HuH-7.5 (cell line): ENCODE measurements around the gene PRKN.
A peak's percentile ranks its signal among the peaks of the same experiment; 100 is the strongest.
"Not testable (repeated sequence)": the region's sequence is repeated elsewhere in the genome, so short reads cannot be mapped to it uniquely, and the experiment has no call there.

Experiments used
- DNase-seq: peaks from one replicate; pipeline ENCODE4 v3.0.0; 2011; ENCODE audit warnings: low spot score

The PRKN gene

GRCh38 chr6:161542346-161542980 lies 1185.1 kb downstream of the PRKN start:
- no peak for DNase-seq

- DNase-seq: no peak
These were observed 1187.0 kb downstream of the PRKN start for GRCh38 chr6:161540532-161540931.

- no peak for DNase-seq
These were observed 1191.3 kb downstream of the PRKN start for GRCh38 chr6:161536224-161536630.

GRCh38 chr6:161534264-161534873 lies 1193.2 kb downstream of the PRKN start:
- DNase-seq: no peak

GRCh38 chr6:161533266-161533665 lies 1194.3 kb downstream of the PRKN start:
- no peak for DNase-seq

- no peak for DNase-seq
These were observed 1195.0 kb downstream of the PRKN start for GRCh38 chr6:161532536-161532935.

- no peak for DNase-seq
These were observed 1200.8 kb downstream of the PRKN start for GRCh38 chr6:161526794-161527193.

GRCh38 chr6:161523362-161523761 lies 1204.2 kb downstream of the PRKN start:
- no peak for DNase-seq

- DNase-seq: no peak
These were observed 1205.3 kb downstream of the PRKN start for GRCh38 chr6:161522276-161522675.

GRCh38 chr6:161511447-161512095 lies 1216.0 kb downstream of the PRKN start:
- no peak for DNase-seq

GRCh38 chr6:161508341-161508740 lies 1219.2 kb downstream of the PRKN start:
- DNase-seq: no peak

GRCh38 chr6:161507375-161507774 lies 1220.2 kb downstream of the PRKN start:
- DNase-seq: no peak

GRCh38 chr6:161503570-161503969 lies 1224.0 kb downstream of the PRKN start:
- DNase-seq: no peak

- no peak for DNase-seq
These were observed 1228.7 kb downstream of the PRKN start for GRCh38 chr6:161498881-161499280.

GRCh38 chr6:161498359-161498758 lies 1229.2 kb downstream of the PRKN start:
- peak; percentile 9 for DNase-seq

- no peak for DNase-seq
These were observed 1230.6 kb downstream of the PRKN start for GRCh38 chr6:161496941-161497340.

GRCh38 chr6:161496271-161496670 lies 1231.3 kb downstream of the PRKN start:
- DNase-seq: not testable (repeated sequence)

- no peak for DNase-seq
These were observed 1233.0 kb downstream of the PRKN start for GRCh38 chr6:161494566-161494965.

GRCh38 chr6:161493576-161494118 lies 1233.9 kb downstream of the PRKN start:
- DNase-seq: no peak

- no peak for DNase-seq
These were observed 1237.8 kb downstream of the PRKN start for GRCh38 chr6:161489626-161490306.

GRCh38 chr6:161487694-161488093 lies 1239.9 kb downstream of the PRKN start:
- DNase-seq: no peak

- DNase-seq: no peak
These were observed 1240.4 kb downstream of the PRKN start for GRCh38 chr6:161487217-161487531.
